HG03565 (cell line): ENCODE measurements around the gene CEP164.
"Not testable (repeated sequence)": the region's sequence is repeated elsewhere in the genome, so short reads cannot be mapped to it uniquely, and the experiment has no call there.

Experiments used
- ATAC-seq: cut with Tn5 transposase; IDR thresholded peaks from one replicate; pipeline ENCODE4 v1.9.1; 2021; ENCODE audit warnings: mild to moderate bottlenecking, moderate library complexity; ENCODE audit not compliant: unreplicated experiment

The CEP164 gene

GRCh38 chr11:117392001-117392690 is 64.5 kb downstream of the CEP164 start:
- no peak for ATAC-seq

GRCh38 chr11:117392979-117393378 is 65.3 kb downstream of the CEP164 start:
- ATAC-seq: no peak

- no peak for ATAC-seq
Measured at GRCh38 chr11:117394221-117394925, 66.7 kb downstream of the CEP164 start.

GRCh38 chr11:117395476-117395875 is 67.8 kb downstream of the CEP164 start:
- no peak for ATAC-seq

GRCh38 chr11:117396970-117397369 is 69.3 kb downstream of the CEP164 start:
- ATAC-seq: no peak

GRCh38 chr11:117398618-117399017 is 71.0 kb downstream of the CEP164 start:
- not testable (repeated sequence) for ATAC-seq

- ATAC-seq: not testable (repeated sequence)
Measured at GRCh38 chr11:117399100-117399840, 71.6 kb downstream of the CEP164 start.

GRCh38 chr11:117405898-117406297 is 78.2 kb downstream of the CEP164 start:
- not testable (repeated sequence) for ATAC-seq

- no peak for ATAC-seq
Measured at GRCh38 chr11:117407016-117407415, 79.4 kb downstream of the CEP164 start.

GRCh38 chr11:117408356-117408755 is 80.7 kb downstream of the CEP164 start:
- no peak for ATAC-seq

GRCh38 chr11:117409511-117409910 is 81.9 kb downstream of the CEP164 start:
- no peak for ATAC-seq

GRCh38 chr11:117410238-117410637 is 82.6 kb downstream of the CEP164 start:
- no peak for ATAC-seq

- no peak for ATAC-seq
Measured at GRCh38 chr11:117410861-117411710, 83.4 kb downstream of the CEP164 start.

- no peak for ATAC-seq
Measured at GRCh38 chr11:117411736-117412135, 84.1 kb downstream of the CEP164 start.

- no peak for ATAC-seq
Measured at GRCh38 chr11:117412176-117412575, 84.5 kb downstream of the CEP164 start.

GRCh38 chr11:117412653-117413275 is 85.1 kb downstream of the CEP164 start:
- ATAC-seq: no peak

GRCh38 chr11:117413616-117414015 is 86.0 kb downstream of the CEP164 start:
- no peak for ATAC-seq

- ATAC-seq: no peak
Measured at GRCh38 chr11:117414724-117415123, 87.1 kb downstream of the CEP164 start.

- no peak for ATAC-seq
Measured at GRCh38 chr11:117415358-117415896, 87.8 kb downstream of the CEP164 start.

GRCh38 chr11:117417342-117417741 is 89.7 kb downstream of the CEP164 start:
- no peak for ATAC-seq
